RKO (cell line): ENCODE results near the gene RABL3.
"Not testable (repeated sequence)": the region's sequence is repeated elsewhere in the genome, so short reads cannot be mapped to it uniquely, and the experiment has no call there.

Experiments used
- DNase-seq: peaks from one replicate; pipeline ENCODE4 v3.0.0-alpha.2; 2016; ENCODE audit warnings: low spot score

RABL3 gene

GRCh38 chr3:120682095-120682681, 60.1 kb downstream of the RABL3 start, which contains the start of gene HGD:
Gene HGD (minus strand): TSS chr3:120682239. CDS start chr3:120682111, 128 bp downstream.
- no peak for DNase-seq

GRCh38 chr3:120681506-120682038, 60.7 kb downstream of the RABL3 start:
- no peak for DNase-seq

- DNase-seq = no peak
Observed at GRCh38 chr3:120681018-120681417, 61.3 kb downstream of the RABL3 start.

- no peak for DNase-seq
Observed at GRCh38 chr3:120680193-120680894, 62.0 kb downstream of the RABL3 start.

GRCh38 chr3:120678984-120679383, 63.3 kb downstream of the RABL3 start:
- no peak for DNase-seq

GRCh38 chr3:120678331-120678947, 63.9 kb downstream of the RABL3 start:
- no peak for DNase-seq

- DNase-seq = not testable (repeated sequence)
Observed at GRCh38 chr3:120677193-120677592, 65.1 kb downstream of the RABL3 start.

GRCh38 chr3:120673116-120673515, 69.2 kb downstream of the RABL3 start:
- DNase-seq = no peak

GRCh38 chr3:120670576-120670975, 71.7 kb downstream of the RABL3 start:
- no peak for DNase-seq

GRCh38 chr3:120664926-120665325, 77.4 kb downstream of the RABL3 start:
- DNase-seq = no peak

GRCh38 chr3:120661945-120662344, 80.4 kb downstream of the RABL3 start:
- no peak for DNase-seq

- no peak for DNase-seq
Observed at GRCh38 chr3:120661106-120661905, 81.0 kb downstream of the RABL3 start.

- no peak for DNase-seq
Observed at GRCh38 chr3:120659834-120660233, 82.5 kb downstream of the RABL3 start.

- no peak for DNase-seq
Observed at GRCh38 chr3:120659285-120659684, 83.0 kb downstream of the RABL3 start.

- no peak for DNase-seq
Observed at GRCh38 chr3:120652896-120653545, 89.3 kb downstream of the RABL3 start.

GRCh38 chr3:120652281-120652680, 90.0 kb downstream of the RABL3 start:
- DNase-seq = no peak

GRCh38 chr3:120650311-120650710, 92.0 kb downstream of the RABL3 start:
- DNase-seq = no peak

- DNase-seq = no peak
Observed at GRCh38 chr3:120649830-120650233, 92.5 kb downstream of the RABL3 start.

- DNase-seq = no peak
Observed at GRCh38 chr3:120648290-120648689, 94.0 kb downstream of the RABL3 start.

GRCh38 chr3:120646771-120647432, 95.4 kb downstream of the RABL3 start:
- no peak for DNase-seq
